LNCaP clone FGC (cell line): Measurements from ENCODE around the gene FAM83D.

Source experiments
- DNase-seq: peaks from one replicate; pipeline ENCODE4 v3.0.0-alpha.2; 2011; ENCODE audit warnings: low read depth
- H3K4me3 ChIP-seq: 2 replicates; pipeline ENCODE4 v1.5.1; 2011; ENCODE audit warnings: mild to moderate bottlenecking, low read depth, low read length, control low read depth
- CTCF ChIP-seq: IDR thresholded peaks from 2 replicates; pipeline ENCODE4 v1.5.1; 2012; ENCODE audit warnings: mild to moderate bottlenecking; ENCODE audit not compliant: control insufficient read depth, insufficient read depth; ENCODE audit errors: extremely low read depth

Gene FAM83D

GRCh38 chr20:38915355-38915754, 10.9 kb upstream of the FAM83D start:
- TF ChIP-seq CTCF: no peak
- H3K4me3 ChIP-seq: no peak overlapping the region
- DNase-seq: no peak

- TF ChIP-seq CTCF: no peak
- DNase-seq: no peak
- no peak overlapping the region for H3K4me3 ChIP-seq
These were observed 8.6 kb upstream of the FAM83D start for GRCh38 chr20:38917657-38918056.

GRCh38 chr20:38918172-38918571, 8.0 kb upstream of the FAM83D start:
- no peak for DNase-seq
- no peak for TF ChIP-seq CTCF
- H3K4me3 ChIP-seq: no peak overlapping the region

GRCh38 chr20:38919683-38920082, 6.5 kb upstream of the FAM83D start:
- TF ChIP-seq CTCF: no peak
- no peak for DNase-seq
- H3K4me3 ChIP-seq: no peak overlapping the region

GRCh38 chr20:38920411-38920810, 5.8 kb upstream of the FAM83D start:
- no peak for DNase-seq
- no peak for TF ChIP-seq CTCF
- no peak overlapping the region for H3K4me3 ChIP-seq

- no peak overlapping the region for H3K4me3 ChIP-seq
- no peak for DNase-seq
- TF ChIP-seq CTCF: no peak
These were observed 5.4 kb upstream of the FAM83D start for GRCh38 chr20:38920851-38921250.

GRCh38 chr20:38924718-38925117, 1.5 kb upstream of the FAM83D start:
- no peak for TF ChIP-seq CTCF
- H3K4me3 ChIP-seq: no peak overlapping the region
- DNase-seq: no peak
